ENCODE data around the gene CIITA.

The CIITA gene

GRCh38 chr16:10880594-10881452 is 3.8 kb downstream of the CIITA start:
- DNase-seq (ENCODE audit: low spot score): no peak

GRCh38 chr16:10881479-10882030 is 4.6 kb downstream of the CIITA start:
- DNase-seq (ENCODE audit: low spot score): no peak

- no peak for DNase-seq (ENCODE audit: low spot score)
Measured at GRCh38 chr16:10883004-10883403, 6.0 kb downstream of the CIITA start.

- peak; percentile 23 for DNase-seq (ENCODE audit: low spot score)
Measured at GRCh38 chr16:10885246-10885645, 8.2 kb downstream of the CIITA start.

GRCh38 chr16:10888320-10888937 is 11.4 kb downstream of the CIITA start:
- no peak for DNase-seq (ENCODE audit: low spot score)

GRCh38 chr16:10889855-10890254 is 12.9 kb downstream of the CIITA start:
- DNase-seq (ENCODE audit: low spot score): no peak

- no peak for DNase-seq (ENCODE audit: low spot score)
Measured at GRCh38 chr16:10892782-10893318, 15.8 kb downstream of the CIITA start.

GRCh38 chr16:10895053-10895946 is 18.3 kb downstream of the CIITA start:
- DNase-seq (ENCODE audit: low spot score): no peak

- no peak for DNase-seq (ENCODE audit: low spot score)
Measured at GRCh38 chr16:10896165-10896564, 19.2 kb downstream of the CIITA start.

GRCh38 chr16:10896723-10897122 is 19.7 kb downstream of the CIITA start:
- no peak for DNase-seq (ENCODE audit: low spot score)

- no peak for DNase-seq (ENCODE audit: low spot score)
Measured at GRCh38 chr16:10897134-10897533, 20.1 kb downstream of the CIITA start.

GRCh38 chr16:10902999-10903398 is 26.0 kb downstream of the CIITA start:
- no peak for DNase-seq (ENCODE audit: low spot score)

- no peak for DNase-seq (ENCODE audit: low spot score)
Measured at GRCh38 chr16:10906482-10906881, 29.5 kb downstream of the CIITA start.

GRCh38 chr16:10906914-10907756 is 30.1 kb downstream of the CIITA start:
- DNase-seq (ENCODE audit: low spot score): no peak

- no peak for DNase-seq (ENCODE audit: low spot score)
Measured at GRCh38 chr16:10907757-10908045, 30.7 kb downstream of the CIITA start.

GRCh38 chr16:10911267-10911666 is 34.3 kb downstream of the CIITA start:
- no peak for DNase-seq (ENCODE audit: low spot score)

GRCh38 chr16:10916534-10916933 is 39.5 kb downstream of the CIITA start:
- no peak for DNase-seq (ENCODE audit: low spot score)

- DNase-seq (ENCODE audit: low spot score): peak; percentile 81
Measured at GRCh38 chr16:10918294-10919002, 41.4 kb downstream of the CIITA start.

GRCh38 chr16:10919003-10919351 is 42.0 kb downstream of the CIITA start:
- no peak for DNase-seq (ENCODE audit: low spot score)

GRCh38 chr16:10920726-10921427 is 43.9 kb downstream of the CIITA start:
- no peak for DNase-seq (ENCODE audit: low spot score)
